Nephron (organoid): ENCODE measurements around the gene PCCA.

Experiments used
- H3K27ac Mint-ChIP-seq, 3 experiments: 2 replicates each; pipeline ENCODE4 v1.8.0; 2020; ENCODE audit warnings: mixed read lengths in 3 of 3, mild to moderate bottlenecking in 2 of 3, moderate library complexity in 1 of 3
- H3K27me3 Mint-ChIP-seq: 2 replicates; pipeline ENCODE4 v1.8.0; 2021; ENCODE audit warnings: low read depth, mild to moderate bottlenecking, moderate library complexity, mixed read lengths
- H3K36me3 Mint-ChIP-seq: 2 replicates; pipeline ENCODE4 v1.8.0; 2020; ENCODE audit warnings: low read depth, mixed read lengths
- H3K4me1 Mint-ChIP-seq: 2 replicates; pipeline ENCODE4 v1.8.0; 2020; ENCODE audit warnings: mixed read lengths
- H3K4me3 Mint-ChIP-seq, 3 experiments: 2 replicates each; pipeline ENCODE4 v1.8.0; 2020; ENCODE audit warnings: mild to moderate bottlenecking in 3 of 3, mixed read lengths in 3 of 3, moderate library complexity in 2 of 3
- H3K9me3 Mint-ChIP-seq: 2 replicates; pipeline ENCODE4 v1.8.0; 2020; ENCODE audit warnings: mixed read lengths
- TF ChIP-seq, protein P1 (sequence below), 3 experiments: fragments of 200-600 bp; sonication (generic); IDR thresholded peaks; one replicate each; pipeline ENCODE4 v1.5.0; 2021; ENCODE audit warnings: antibody characterized with exemption in 3 of 3; ENCODE audit not compliant: unreplicated experiment in 3 of 3

Gene PCCA

DNA sequence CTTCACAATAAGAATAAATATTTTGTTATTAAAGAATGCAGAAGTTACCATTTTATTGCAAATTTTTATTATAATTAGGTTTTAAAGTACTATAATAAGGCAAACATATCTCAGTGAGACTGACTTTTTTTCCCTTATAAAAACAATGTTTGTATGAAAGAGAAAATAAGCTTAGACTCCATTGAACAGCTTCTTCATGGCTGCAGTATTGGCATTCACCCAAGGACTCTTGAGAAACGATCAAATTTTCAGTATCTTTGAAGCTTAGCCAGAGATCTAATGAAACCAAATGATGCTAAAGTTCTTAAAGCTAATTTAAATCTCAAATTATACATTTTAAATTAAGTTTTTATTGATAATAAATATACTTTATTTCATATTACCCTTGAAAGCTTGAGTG, 371.4 kb downstream of the PCCA start:
- Mint-ChIP-seq H3K9me3 (no peaks in the 10 kb centered on the region), H3K36me3 (peaks cover 19% of the 10 kb centered on the region), H3K4me1 (peaks cover 5% of the 10 kb centered on the region), H3K4me3 (no peak overlapping the region), H3K27ac (no peak overlapping the region), H3K27me3 (no peaks in the 10 kb centered on the region)
- TF ChIP-seq, protein P1, sequence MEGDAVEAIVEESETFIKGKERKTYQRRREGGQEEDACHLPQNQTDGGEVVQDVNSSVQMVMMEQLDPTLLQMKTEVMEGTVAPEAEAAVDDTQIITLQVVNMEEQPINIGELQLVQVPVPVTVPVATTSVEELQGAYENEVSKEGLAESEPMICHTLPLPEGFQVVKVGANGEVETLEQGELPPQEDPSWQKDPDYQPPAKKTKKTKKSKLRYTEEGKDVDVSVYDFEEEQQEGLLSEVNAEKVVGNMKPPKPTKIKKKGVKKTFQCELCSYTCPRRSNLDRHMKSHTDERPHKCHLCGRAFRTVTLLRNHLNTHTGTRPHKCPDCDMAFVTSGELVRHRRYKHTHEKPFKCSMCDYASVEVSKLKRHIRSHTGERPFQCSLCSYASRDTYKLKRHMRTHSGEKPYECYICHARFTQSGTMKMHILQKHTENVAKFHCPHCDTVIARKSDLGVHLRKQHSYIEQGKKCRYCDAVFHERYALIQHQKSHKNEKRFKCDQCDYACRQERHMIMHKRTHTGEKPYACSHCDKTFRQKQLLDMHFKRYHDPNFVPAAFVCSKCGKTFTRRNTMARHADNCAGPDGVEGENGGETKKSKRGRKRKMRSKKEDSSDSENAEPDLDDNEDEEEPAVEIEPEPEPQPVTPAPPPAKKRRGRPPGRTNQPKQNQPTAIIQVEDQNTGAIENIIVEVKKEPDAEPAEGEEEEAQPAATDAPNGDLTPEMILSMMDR (IDR thresholded peaks at IDR 0.05; ENCODE audit: unreplicated experiment in 3 of 3) = no peak

DNA sequence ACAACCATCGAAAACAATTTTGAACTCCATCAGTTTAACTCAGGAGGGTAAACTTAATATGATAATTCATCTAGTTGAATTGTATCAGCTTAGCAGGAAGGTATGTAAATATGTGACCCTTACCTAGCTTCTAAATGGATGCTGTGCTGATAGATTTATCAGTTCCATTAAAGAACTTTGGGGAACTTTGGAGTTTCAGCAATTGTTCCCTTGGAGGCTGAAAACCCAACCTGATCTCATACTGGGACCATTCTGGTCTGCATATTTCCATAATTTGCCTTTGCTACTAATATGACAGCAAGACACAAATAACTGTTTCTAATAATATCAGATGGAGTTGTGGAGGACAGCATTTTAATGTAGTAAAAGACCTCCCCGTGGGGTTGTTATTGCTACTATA, 371.9 kb downstream of the PCCA start:
- peaks cover 19% of the 10 kb centered on the region for H3K36me3 Mint-ChIP-seq
- TF ChIP-seq, protein P1 (IDR thresholded peaks at IDR 0.05; ENCODE audit: unreplicated experiment in 3 of 3) = no peak
- H3K27me3 Mint-ChIP-seq = no peaks in the 10 kb centered on the region
- H3K9me3 Mint-ChIP-seq = no peaks in the 10 kb centered on the region
- peaks cover 5% of the 10 kb centered on the region for H3K4me1 Mint-ChIP-seq
- H3K27ac Mint-ChIP-seq = no peak overlapping the region
- no peak overlapping the region for H3K4me3 Mint-ChIP-seq

DNA sequence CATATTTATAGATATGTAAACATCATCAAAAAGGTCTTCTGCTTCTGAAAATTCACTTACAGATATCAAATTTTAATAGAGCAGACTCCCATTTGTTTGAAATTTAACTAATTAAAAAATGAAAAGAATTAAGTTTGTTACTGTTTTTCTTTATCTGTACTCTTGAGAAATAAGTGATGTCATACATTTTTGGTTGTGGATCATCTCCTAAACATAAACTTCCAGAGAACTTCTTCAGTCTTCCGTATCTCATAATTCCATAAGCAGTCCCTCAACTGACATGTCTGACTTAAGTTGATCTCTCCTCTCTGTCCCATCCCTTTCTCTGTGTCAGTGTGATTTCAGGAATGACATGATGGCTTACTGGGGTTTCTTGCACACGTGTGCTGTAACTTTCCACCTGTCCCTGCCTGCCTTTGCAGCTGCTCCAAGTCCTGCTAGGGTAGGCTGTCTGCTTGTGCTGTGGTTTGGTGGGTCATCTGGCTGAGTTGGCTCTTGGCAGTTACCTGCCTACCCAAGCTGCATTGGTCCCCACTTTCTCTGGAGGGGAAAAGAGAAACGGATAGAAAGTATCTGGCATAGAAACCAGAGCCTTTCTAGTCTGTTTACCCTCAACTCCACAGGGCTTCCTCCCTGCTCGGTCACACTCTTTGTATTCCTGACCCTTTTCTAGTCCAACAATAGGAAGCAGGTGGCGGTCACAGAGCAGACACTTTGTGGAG, 372.6 kb downstream of the PCCA start:
- TF ChIP-seq, protein P1 (IDR thresholded peaks at IDR 0.05; ENCODE audit: unreplicated experiment in 3 of 3) = no peak
- H3K4me3 Mint-ChIP-seq = no peak overlapping the region
- no peaks in the 10 kb centered on the region for H3K9me3 Mint-ChIP-seq
- H3K4me1 Mint-ChIP-seq = peaks cover 5% of the 10 kb centered on the region
- peaks cover 13% of the 10 kb centered on the region for H3K36me3 Mint-ChIP-seq
- no peaks in the 10 kb centered on the region for H3K27me3 Mint-ChIP-seq
- no peak overlapping the region for H3K27ac Mint-ChIP-seq

DNA sequence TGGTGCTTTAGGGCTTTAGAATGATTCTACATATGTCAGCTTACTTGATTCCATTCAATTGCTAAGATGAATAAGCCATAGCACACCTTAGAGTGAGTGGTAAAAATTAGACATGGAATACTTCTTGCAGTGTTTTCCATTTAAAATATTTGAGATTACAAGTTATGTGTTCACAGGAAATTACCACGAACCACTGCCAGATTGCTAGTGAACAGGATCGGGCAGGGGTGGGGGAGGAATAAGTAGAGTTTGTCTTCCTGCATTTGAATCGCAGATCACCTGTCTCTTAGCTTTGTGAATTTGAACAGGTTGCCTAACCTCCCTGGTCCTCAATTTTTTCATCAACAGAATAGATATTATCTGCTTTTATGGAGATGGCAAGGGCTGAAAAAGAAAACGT, 375.1 kb downstream of the PCCA start:
- H3K4me3 Mint-ChIP-seq = no peak overlapping the region
- H3K4me1 Mint-ChIP-seq = peaks cover 5% of the 10 kb centered on the region
- H3K9me3 Mint-ChIP-seq = no peaks in the 10 kb centered on the region
- H3K27ac Mint-ChIP-seq = no peak overlapping the region
- peaks cover 8% of the 10 kb centered on the region for H3K36me3 Mint-ChIP-seq
- TF ChIP-seq, protein P1 (IDR thresholded peaks at IDR 0.05; ENCODE audit: unreplicated experiment in 3 of 3) = no peak
- H3K27me3 Mint-ChIP-seq = no peaks in the 10 kb centered on the region

DNA sequence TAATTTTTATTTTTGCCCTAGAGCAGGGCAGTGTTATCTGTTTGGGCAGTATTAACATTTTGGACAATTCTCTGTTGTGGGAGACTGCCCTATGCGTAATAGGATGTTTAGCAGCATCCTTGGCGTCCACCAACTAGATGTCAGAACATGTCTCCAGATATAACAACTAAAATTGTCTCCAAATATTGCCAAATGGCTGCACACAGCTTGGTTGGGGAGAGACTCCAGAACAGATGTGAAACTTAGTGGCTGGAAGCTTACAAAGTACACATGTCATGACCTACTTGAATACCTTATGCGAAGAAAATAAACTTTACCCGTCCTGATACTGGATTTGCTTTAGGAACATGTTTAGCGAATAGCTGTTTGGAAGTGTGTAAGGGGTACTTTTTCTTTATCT, 376.7 kb downstream of the PCCA start:
- no peaks in the 10 kb centered on the region for H3K9me3 Mint-ChIP-seq
- H3K36me3 Mint-ChIP-seq = peaks cover 13% of the 10 kb centered on the region
- H3K27me3 Mint-ChIP-seq = no peaks in the 10 kb centered on the region
- peaks cover 12% of the 10 kb centered on the region for H3K4me1 Mint-ChIP-seq
- TF ChIP-seq, protein P1 (IDR thresholded peaks at IDR 0.05; ENCODE audit: unreplicated experiment in 3 of 3) = no peak
- no peak overlapping the region for H3K27ac Mint-ChIP-seq
- H3K4me3 Mint-ChIP-seq = no peak overlapping the region

DNA sequence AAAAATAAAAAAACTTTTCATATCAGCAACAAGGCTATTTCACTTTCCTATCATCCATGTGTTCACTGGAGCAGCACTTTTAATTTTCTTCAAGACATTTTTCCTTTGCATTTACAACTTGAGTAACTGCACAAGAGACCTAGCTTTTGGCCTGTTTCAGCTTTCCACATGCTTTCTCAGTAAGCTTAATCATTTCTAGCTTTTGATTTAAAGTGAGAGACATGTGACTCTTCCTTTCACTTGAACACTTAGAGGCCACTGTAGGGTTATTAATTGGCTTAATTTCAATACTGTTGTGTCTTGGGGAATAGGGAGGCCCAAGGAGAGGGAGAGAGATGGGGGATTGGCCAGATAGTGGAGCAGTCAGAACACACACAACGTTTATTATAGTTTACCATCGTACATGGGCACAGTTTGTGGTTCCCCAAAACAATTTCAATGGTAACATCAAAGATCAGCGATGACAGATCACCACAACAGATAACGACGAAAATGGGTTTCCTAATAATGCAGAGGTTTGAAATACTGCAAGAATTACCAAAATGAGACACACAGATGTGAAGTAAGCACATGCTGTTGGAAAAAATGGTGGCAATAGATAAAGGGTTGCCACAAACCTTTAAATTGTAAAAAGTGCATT, 382.1 kb downstream of the PCCA start:
- peaks cover 13% of the 10 kb centered on the region for H3K4me1 Mint-ChIP-seq
- TF ChIP-seq, protein P1 (IDR thresholded peaks at IDR 0.05; ENCODE audit: unreplicated experiment in 3 of 3) = no peak
- no peaks in the 10 kb centered on the region for H3K9me3 Mint-ChIP-seq
- H3K4me3 Mint-ChIP-seq = no peak overlapping the region
- peak overlapping the region; percentile 49 to 86 (median 83) for H3K27ac Mint-ChIP-seq
- peaks cover 18% of the 10 kb centered on the region for H3K36me3 Mint-ChIP-seq
- H3K27me3 Mint-ChIP-seq = no peaks in the 10 kb centered on the region
